OCI-LY7 (cell line): ENCODE measurements around the gene CTNND2. TPM values are rescaled to one million over a fixed set of nuclear protein-coding genes. Genes with fewer than 3 reads are reported as not detected.

ENCODE experiments used
- BruUV-seq: library from RNA; stranded (reverse); fragments of 400-500 nt; replicated peaks from 2 replicates; lab custom pipeline; 2021; lab: Mats Ljungman, UMichigan
- CTCF ChIA-PET: fragments of 300-600 bp; sonication (Branson Sonifier 250); formaldehyde crosslinking; loops from one replicate; lab custom pipeline; 2022; ENCODE audit warnings: antibody characterized with exemption; ENCODE audit not compliant: unreplicated experiment; lab: Charles Lee
- POLR2A ChIA-PET: fragments of 300-600 bp; sonication (Branson Sonifier 250); formaldehyde crosslinking; loops from one replicate; lab custom pipeline; 2022; ENCODE audit warnings: antibody characterized with exemption; lab: Charles Lee
- DNase-seq: peaks from one replicate; pipeline ENCODE4 v3.0.0-alpha.2; 2015; ENCODE audit warnings: low spot score
- H2AFZ ChIP-seq: fragments of 200-600 bp; sonication (generic), shearing (Covaris generic); 2 replicates; pipeline ENCODE4 v1.6.1; 2014; ENCODE audit warnings: mild to moderate bottlenecking, antibody characterized with exemption, low read length, moderate library complexity
- H3K27ac ChIP-seq: fragments of 200-600 bp; sonication (generic); 2 replicates; pipeline ENCODE4 v1.5.1; 2014; ENCODE audit warnings: mixed run types, low read depth, mild to moderate bottlenecking, moderate library complexity, low read length, inconsistent platforms; ENCODE audit not compliant: poor library complexity, severe bottlenecking
- H3K36me3 ChIP-seq: fragments of 200-600 bp; sonication (generic); 2 replicates; pipeline ENCODE4 v1.6.1; 2014; ENCODE audit warnings: mild to moderate bottlenecking, antibody characterized with exemption, low read length, moderate library complexity, mixed read lengths; ENCODE audit not compliant: insufficient read depth
- H3K4me1 ChIP-seq: fragments of 200-600 bp; sonication (generic); 2 replicates; pipeline ENCODE4 v1.5.1; 2014; ENCODE audit warnings: mild to moderate bottlenecking, low read length; ENCODE audit not compliant: insufficient read depth, poor library complexity, severe bottlenecking
- H3K4me2 ChIP-seq: fragments of 200-600 bp; sonication (generic); 2 replicates; pipeline ENCODE4 v1.6.1; 2014; ENCODE audit warnings: mild to moderate bottlenecking, low read length
- H3K4me3 ChIP-seq: fragments of 200-600 bp; sonication (generic); 2 replicates; pipeline ENCODE4 v1.5.1; 2014; ENCODE audit warnings: mild to moderate bottlenecking, low read depth, low read length; ENCODE audit not compliant: poor library complexity, severe bottlenecking
- H3K79me2 ChIP-seq: fragments of 200-600 bp; sonication (generic); 2 replicates; pipeline ENCODE4 v1.6.1; 2016; ENCODE audit warnings: low read depth, mild to moderate bottlenecking, low read length, moderate library complexity, mixed read lengths; ENCODE audit not compliant: insufficient read depth
- H3K9me2 ChIP-seq: fragments of 200-600 bp; sonication (generic); 2 replicates; pipeline ENCODE4 v1.6.1; 2016; ENCODE audit warnings: mild to moderate bottlenecking, low read length, mixed read lengths; ENCODE audit not compliant: insufficient read depth
- H3K9me3 ChIP-seq: fragments of 200-600 bp; sonication (generic); 2 replicates; pipeline ENCODE4 v1.6.1; 2014; ENCODE audit warnings: mild to moderate bottlenecking, mixed run types, low read length, mixed read lengths
- H4K20me1 ChIP-seq: fragments of 200-600 bp; sonication (generic); 2 replicates; pipeline ENCODE4 v1.6.1; 2014; ENCODE audit warnings: mild to moderate bottlenecking, antibody characterized with exemption, low read length, moderate library complexity, mixed read lengths; ENCODE audit not compliant: insufficient read depth
- EZH2phosphoT487 ChIP-seq: fragments of 200-600 bp; sonication (generic); IDR thresholded peaks from 2 replicates; pipeline ENCODE4 v1.6.1; 2018; ENCODE audit warnings: low read depth, borderline replicate concordance, mild to moderate bottlenecking, mixed run types, antibody characterized with exemption, low read length, moderate library complexity, mixed read lengths
- intact Hi-C: fragments of 100-400 bp; cut with micrococcal nuclease; formaldehyde crosslinking; loops from one replicate; pipeline ENCODE4 v1.10.0; 2022; ENCODE audit not compliant: unreplicated experiment
- total RNA-seq, 2 experiments: library from RNA; depleted of rRNA in 1 of 2; stranded (reverse); fragments of >200 nt in 1 of 2; shearing (Covaris generic) in 1 of 2; gene quantifications; 2 replicates each; pipeline ENCODE4 v1.2.3, GENCODE V29; 2014 to 2022
- TF ChIP-seq, protein P1 (sequence below): fragments of 200-600 bp; sonication (generic); conservative IDR thresholded peaks from 2 replicates; pipeline ENCODE4 v1.5.1; 2014; ENCODE audit warnings: mild to moderate bottlenecking, antibody characterized with exemption, low read length, moderate library complexity, mixed read lengths

CTNND2 gene
- total RNA-seq, 2 experiments from 2014 or later: not detected

DNA sequence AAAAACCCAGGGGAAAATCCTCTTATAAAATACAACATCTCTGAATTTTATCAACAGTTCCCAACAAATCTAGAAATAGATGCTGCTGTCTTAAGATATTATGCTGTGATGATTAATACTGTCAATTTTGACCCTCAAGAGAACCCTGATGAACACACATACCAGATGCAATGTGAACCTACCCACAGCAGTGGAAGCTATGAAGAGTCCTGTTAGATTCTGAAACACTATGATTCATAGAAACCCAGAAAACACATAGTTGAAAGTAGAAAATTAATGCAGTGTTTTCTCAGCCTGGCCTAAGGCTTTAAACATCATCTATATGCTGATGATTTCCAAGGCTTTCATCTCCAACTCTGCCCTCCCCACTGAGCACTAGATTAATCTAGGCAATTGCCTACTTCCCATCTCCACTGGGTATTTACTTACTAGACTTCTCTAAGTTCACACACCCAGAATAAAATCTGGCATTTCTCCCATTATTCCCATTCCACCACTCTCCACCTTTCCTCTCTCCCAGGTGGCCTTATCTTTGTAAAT lies 296.2 kb downstream of the CTNND2 start:
- no peaks in the 10 kb centered on the region for H3K4me1 ChIP-seq
- no peak overlapping the region for H3K27ac ChIP-seq
- H3K4me3 ChIP-seq: no peak overlapping the region
- TF ChIP-seq, protein P1, sequence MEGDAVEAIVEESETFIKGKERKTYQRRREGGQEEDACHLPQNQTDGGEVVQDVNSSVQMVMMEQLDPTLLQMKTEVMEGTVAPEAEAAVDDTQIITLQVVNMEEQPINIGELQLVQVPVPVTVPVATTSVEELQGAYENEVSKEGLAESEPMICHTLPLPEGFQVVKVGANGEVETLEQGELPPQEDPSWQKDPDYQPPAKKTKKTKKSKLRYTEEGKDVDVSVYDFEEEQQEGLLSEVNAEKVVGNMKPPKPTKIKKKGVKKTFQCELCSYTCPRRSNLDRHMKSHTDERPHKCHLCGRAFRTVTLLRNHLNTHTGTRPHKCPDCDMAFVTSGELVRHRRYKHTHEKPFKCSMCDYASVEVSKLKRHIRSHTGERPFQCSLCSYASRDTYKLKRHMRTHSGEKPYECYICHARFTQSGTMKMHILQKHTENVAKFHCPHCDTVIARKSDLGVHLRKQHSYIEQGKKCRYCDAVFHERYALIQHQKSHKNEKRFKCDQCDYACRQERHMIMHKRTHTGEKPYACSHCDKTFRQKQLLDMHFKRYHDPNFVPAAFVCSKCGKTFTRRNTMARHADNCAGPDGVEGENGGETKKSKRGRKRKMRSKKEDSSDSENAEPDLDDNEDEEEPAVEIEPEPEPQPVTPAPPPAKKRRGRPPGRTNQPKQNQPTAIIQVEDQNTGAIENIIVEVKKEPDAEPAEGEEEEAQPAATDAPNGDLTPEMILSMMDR: no peak
- TF ChIP-seq EZH2phosphoT487: no peak
- intact Hi-C loops: no loop called here
- no peaks in the 10 kb centered on the region for H3K79me2 ChIP-seq
- no peaks in the 10 kb centered on the region for H3K9me2 ChIP-seq
- no peaks in the 10 kb centered on the region for H3K9me3 ChIP-seq
- no peaks in the 10 kb centered on the region for H4K20me1 ChIP-seq
- CTCF ChIA-PET: no interaction called here
- no TSS peak for BruUV-seq
- H3K4me2 ChIP-seq: no peak overlapping the region
- POLR2A ChIA-PET: no interaction called here
- no peak for DNase-seq
- H3K36me3 ChIP-seq: no peaks in the 10 kb centered on the region
- H2AFZ ChIP-seq: no peak overlapping the region

- H3K4me3 ChIP-seq: no peak overlapping the region
- H3K79me2 ChIP-seq: no peaks in the 10 kb centered on the region
- no peaks in the 10 kb centered on the region for H3K9me3 ChIP-seq
- H3K4me2 ChIP-seq: no peak overlapping the region
- ChIA-PET CTCF (no interaction called here), POLR2A (no interaction called here)
- H3K27ac ChIP-seq: no peak overlapping the region
- H4K20me1 ChIP-seq: no peaks in the 10 kb centered on the region
- intact Hi-C loops: no loop called here
- BruUV-seq: no TSS peak
- DNase-seq: no peak
- TF ChIP-seq, protein P1: no peak
- no peak for TF ChIP-seq EZH2phosphoT487
- H2AFZ ChIP-seq: no peak overlapping the region
- H3K9me2 ChIP-seq: no peaks in the 10 kb centered on the region
- no peaks in the 10 kb centered on the region for H3K4me1 ChIP-seq
- no peaks in the 10 kb centered on the region for H3K36me3 ChIP-seq
These were observed 301.9 kb downstream of the CTNND2 start for GRCh38 chr5:11602298-11602697.

DNA sequence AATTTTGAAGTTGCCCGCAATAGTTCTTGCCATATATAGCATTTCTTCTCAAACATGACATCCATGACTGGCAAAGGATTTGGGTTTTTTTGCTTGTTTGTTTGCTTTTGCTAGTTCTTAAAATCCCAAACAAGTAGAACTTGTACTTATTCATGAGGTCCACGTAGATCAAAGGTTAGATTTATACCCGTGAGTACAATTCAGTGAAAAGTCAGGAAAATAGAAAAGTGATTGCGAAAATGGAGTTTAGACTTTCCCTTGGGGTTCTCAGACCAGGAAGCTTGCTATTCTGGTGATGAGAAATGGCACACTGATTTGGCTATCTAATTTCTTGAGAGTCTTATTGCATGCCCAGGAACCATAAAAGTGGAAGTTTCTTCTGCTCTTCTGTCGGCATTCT lies 304.7 kb downstream of the CTNND2 start:
- no peaks in the 10 kb centered on the region for H3K9me2 ChIP-seq
- ChIA-PET POLR2A (no interaction called here), CTCF (no interaction called here)
- BruUV-seq: no TSS peak
- no peak overlapping the region for H2AFZ ChIP-seq
- no peaks in the 10 kb centered on the region for H4K20me1 ChIP-seq
- TF ChIP-seq, protein P1: no peak
- TF ChIP-seq EZH2phosphoT487: no peak
- intact Hi-C loops: no loop called here
- no peak overlapping the region for H3K4me3 ChIP-seq
- H3K4me2 ChIP-seq: no peak overlapping the region
- H3K27ac ChIP-seq: no peak overlapping the region
- no peaks in the 10 kb centered on the region for H3K79me2 ChIP-seq
- no peaks in the 10 kb centered on the region for H3K9me3 ChIP-seq
- H3K36me3 ChIP-seq: no peaks in the 10 kb centered on the region
- no peaks in the 10 kb centered on the region for H3K4me1 ChIP-seq
- DNase-seq: no peak
